ENCODE measurements around the gene SETD1A.

The SETD1A gene

DNA sequence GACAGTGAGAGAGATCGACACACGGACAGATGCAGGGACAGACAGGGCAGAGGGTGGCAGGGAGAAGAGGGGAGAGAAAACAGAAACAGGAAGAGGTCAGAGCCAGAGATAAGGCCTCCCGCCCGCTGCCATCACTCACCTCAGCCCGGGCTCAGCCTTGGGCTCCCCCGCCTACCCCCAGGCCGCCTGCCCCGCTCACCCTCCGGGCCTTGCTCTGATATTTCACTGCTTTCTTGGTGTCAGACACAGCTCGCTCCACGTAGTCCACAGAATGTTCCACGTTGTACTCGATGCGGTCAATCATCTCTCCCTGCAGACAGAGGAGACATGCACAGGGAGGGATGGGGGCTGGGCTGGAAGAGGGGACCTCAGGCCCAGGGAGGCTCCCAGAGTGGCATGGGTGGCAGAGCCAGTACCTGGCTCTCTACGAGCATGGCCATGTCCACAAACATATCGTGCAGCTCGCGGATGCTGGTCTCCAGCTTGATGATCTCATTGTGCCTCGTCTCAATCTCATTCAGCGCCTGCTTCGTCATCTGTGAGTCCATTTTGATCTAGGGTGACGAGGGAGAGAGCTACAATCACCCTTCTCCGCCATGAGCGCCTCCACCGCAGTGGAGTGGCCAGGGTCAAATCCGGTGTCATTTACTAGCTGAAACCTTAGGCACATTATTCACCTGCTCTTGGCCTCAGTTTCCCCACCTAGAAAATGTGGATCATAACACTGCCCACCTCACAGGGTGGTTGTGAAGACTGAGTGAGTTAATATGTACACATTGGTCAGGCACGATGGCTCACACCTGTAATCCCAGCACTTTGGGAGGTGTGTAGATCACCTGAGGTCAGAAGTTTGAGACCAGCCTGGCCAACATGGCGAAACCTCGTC lies 35.6 kb downstream of the SETD1A start:
- TF ChIP-seq MYC (IDR thresholded peaks at IDR 0.05; ENCODE audit: low read depth, low read length) (no peak), POLR2A (IDR thresholded peaks at IDR 0.05; ENCODE audit: extremely low read depth, insufficient read length) (peak; percentile 18)
- TF ChIP-seq, protein P1, sequence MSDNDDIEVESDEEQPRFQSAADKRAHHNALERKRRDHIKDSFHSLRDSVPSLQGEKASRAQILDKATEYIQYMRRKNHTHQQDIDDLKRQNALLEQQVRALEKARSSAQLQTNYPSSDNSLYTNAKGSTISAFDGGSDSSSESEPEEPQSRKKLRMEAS (IDR thresholded peaks at IDR 0.05; ENCODE audit: low read depth, low read length), result no peak
- TF ChIP-seq, protein P2, sequence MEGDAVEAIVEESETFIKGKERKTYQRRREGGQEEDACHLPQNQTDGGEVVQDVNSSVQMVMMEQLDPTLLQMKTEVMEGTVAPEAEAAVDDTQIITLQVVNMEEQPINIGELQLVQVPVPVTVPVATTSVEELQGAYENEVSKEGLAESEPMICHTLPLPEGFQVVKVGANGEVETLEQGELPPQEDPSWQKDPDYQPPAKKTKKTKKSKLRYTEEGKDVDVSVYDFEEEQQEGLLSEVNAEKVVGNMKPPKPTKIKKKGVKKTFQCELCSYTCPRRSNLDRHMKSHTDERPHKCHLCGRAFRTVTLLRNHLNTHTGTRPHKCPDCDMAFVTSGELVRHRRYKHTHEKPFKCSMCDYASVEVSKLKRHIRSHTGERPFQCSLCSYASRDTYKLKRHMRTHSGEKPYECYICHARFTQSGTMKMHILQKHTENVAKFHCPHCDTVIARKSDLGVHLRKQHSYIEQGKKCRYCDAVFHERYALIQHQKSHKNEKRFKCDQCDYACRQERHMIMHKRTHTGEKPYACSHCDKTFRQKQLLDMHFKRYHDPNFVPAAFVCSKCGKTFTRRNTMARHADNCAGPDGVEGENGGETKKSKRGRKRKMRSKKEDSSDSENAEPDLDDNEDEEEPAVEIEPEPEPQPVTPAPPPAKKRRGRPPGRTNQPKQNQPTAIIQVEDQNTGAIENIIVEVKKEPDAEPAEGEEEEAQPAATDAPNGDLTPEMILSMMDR (IDR thresholded peaks at IDR 0.05; ENCODE audit: low read depth, low read length), result no peak
- peak; percentile 82 for DNase-seq (ENCODE audit: low read depth)
- no peak overlapping the region for H3K4me3 ChIP-seq (ENCODE audit: low read depth, low read length)

DNA sequence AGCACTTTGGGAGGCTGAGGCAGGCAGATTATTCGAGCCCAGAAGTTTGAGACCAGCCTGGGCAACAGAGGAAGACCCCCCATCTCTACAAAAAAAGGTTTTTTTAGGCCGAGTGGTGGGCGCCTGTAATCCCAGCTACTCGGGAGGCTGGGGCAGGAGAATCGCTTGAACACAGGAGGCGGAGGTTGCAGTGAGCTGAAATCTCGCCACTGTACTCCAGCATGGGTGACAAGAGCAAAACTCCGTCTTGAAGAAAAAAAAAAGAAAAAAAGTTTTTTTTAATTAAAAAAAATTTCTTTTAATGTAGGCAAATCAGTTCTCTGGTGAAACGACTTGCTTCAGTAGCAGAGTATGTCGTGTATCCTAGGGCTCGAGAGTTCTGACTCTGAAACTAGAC lies 38.4 kb downstream of the SETD1A start:
- TF ChIP-seq MYC (IDR thresholded peaks at IDR 0.05; ENCODE audit: low read depth, low read length), result no peak
- TF ChIP-seq, protein P1 (IDR thresholded peaks at IDR 0.05; ENCODE audit: low read depth, low read length), result no peak
- TF ChIP-seq, protein P2 (IDR thresholded peaks at IDR 0.05; ENCODE audit: low read depth, low read length), result no peak
- TF ChIP-seq POLR2A (IDR thresholded peaks at IDR 0.05; ENCODE audit: extremely low read depth, insufficient read length), result no peak
- H3K4me3 ChIP-seq (ENCODE audit: low read depth, low read length), result peak overlapping the region; percentile 69
- no peak for DNase-seq (ENCODE audit: low read depth)

DNA sequence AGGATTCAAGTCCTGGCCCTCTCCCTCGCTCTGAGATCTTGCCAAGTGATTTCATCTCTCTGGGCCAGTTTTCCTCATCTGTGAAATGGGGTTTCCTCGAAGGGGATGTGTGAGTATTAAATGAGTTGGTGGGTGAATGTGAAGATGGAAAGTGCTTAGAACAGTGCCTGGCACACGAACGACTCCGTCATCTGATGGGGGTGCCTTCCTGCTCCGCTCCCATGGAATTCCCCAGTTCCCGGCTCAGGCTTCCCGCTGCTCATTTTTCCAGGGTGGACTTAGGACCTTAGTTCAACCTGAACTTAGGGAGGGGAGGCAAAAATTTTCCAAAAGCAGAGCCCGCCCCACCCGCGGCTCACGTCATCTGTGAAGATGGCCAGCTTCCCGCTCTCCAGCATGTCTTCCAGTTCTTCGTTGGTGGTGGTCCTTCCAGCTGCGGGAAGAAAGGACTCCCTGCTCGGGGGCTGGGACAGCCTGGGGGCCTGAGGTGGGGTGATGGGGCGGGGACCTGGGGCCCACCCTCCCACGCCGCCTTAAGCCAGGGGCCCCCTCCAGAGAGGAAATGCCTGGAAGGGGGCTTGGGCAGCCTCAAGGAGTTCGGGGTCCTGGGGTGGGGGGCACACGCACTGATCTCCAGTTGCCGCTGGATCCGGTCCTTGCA lies 38.9 kb downstream of the SETD1A start:
- TF ChIP-seq, protein P1 (IDR thresholded peaks at IDR 0.05; ENCODE audit: low read depth, low read length), result no peak
- TF ChIP-seq POLR2A (IDR thresholded peaks at IDR 0.05; ENCODE audit: extremely low read depth, insufficient read length), result no peak
- TF ChIP-seq, protein P2 (IDR thresholded peaks at IDR 0.05; ENCODE audit: low read depth, low read length), result no peak
- no peak for TF ChIP-seq MYC (IDR thresholded peaks at IDR 0.05; ENCODE audit: low read depth, low read length)
- H3K4me3 ChIP-seq (ENCODE audit: low read depth, low read length), result peak overlapping the region; percentile 69
- no peak for DNase-seq (ENCODE audit: low read depth)

DNA sequence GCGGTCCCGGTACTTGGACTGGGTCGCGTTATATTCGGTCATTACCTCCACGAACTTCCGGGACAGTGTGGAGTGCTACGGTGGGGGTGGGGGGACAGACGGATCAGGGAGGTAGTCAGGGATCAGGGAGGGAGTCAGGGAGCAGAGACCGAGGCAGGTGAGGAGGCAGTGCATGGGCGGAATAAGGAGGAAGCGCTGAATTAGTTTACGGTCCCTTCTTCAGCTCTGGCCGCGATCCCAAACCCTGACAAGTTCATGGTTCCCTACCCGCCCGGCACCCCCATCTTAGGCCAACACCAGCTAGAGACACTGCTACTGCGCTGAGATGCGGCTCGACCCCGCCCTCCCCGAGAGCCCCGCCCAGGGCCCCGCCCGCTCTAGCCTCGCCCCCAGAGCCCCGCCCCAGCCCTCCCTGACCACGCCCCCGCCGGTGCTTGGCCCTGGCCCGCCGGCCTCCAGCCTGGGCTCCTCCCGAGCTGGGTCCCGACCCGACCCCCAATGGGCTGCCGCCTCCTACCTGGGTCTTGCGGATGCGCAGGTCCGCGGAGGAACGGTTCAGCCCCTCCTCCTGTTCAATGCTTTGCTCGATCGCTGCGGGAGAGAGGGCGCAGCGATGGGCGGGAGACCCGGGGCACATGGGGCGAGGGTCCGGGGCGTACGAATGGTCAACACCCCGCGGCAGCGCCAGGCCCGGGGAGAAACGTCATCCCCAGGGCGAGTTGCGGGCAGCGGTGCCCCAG lies 39.6 kb downstream of the SETD1A start:
- peak; percentile 82 for DNase-seq (ENCODE audit: low read depth)
- H3K4me3 ChIP-seq (ENCODE audit: low read depth, low read length), result peak overlapping the region; percentile 69
- peak; percentile 68 for TF ChIP-seq POLR2A (IDR thresholded peaks at IDR 0.05; ENCODE audit: extremely low read depth, insufficient read length)
- TF ChIP-seq, protein P1 (IDR thresholded peaks at IDR 0.05; ENCODE audit: low read depth, low read length), result no peak
- TF ChIP-seq, protein P2 (IDR thresholded peaks at IDR 0.05; ENCODE audit: low read depth, low read length), result no peak
- TF ChIP-seq MYC (IDR thresholded peaks at IDR 0.05; ENCODE audit: low read depth, low read length), result no peak; the same call in 1 of the 2 replicates

All from NB4 (cell line).